Trophoblast cell (in vitro differentiated cells and primary cell): ENCODE measurements around the gene SMIM1.

Experiments
- DNase-seq, 2 donors: peaks; one replicate each; pipeline ENCODE4 v3.0.0-alpha.2; 2016
- H2AFZ ChIP-seq: 2 replicates; pipeline ENCODE4 v1.6.1; 2013; ENCODE audit warnings: low read length, moderate library complexity, mild to moderate bottlenecking; ENCODE audit not compliant: insufficient read depth, poor library complexity
- H2AK5ac ChIP-seq: 2 replicates; pipeline ENCODE4 v1.6.1; 2013; ENCODE audit warnings: mild to moderate bottlenecking, low read length
- H2BK120ac ChIP-seq: 2 replicates; pipeline ENCODE4 v1.6.1; 2013; ENCODE audit warnings: low read length, mild to moderate bottlenecking, moderate library complexity; ENCODE audit not compliant: insufficient read depth, poor library complexity
- H2BK12ac ChIP-seq: 2 replicates; pipeline ENCODE4 v1.6.1; 2013; ENCODE audit warnings: mild to moderate bottlenecking, low read length, moderate library complexity
- H2BK5ac ChIP-seq: 2 replicates; pipeline ENCODE4 v1.6.1; 2013; ENCODE audit warnings: low read length, low read depth, moderate library complexity, mild to moderate bottlenecking; ENCODE audit not compliant: poor library complexity
- H3K14ac ChIP-seq: 2 replicates; pipeline ENCODE4 v1.6.1; 2013; ENCODE audit warnings: mild to moderate bottlenecking, low read length
- H3K18ac ChIP-seq: 2 replicates; pipeline ENCODE4 v1.6.1; 2013; ENCODE audit warnings: mild to moderate bottlenecking, low read length
- H3K23ac ChIP-seq: 2 replicates; pipeline ENCODE4 v1.6.1; 2013; ENCODE audit warnings: low read length
- H3K27ac ChIP-seq: 2 replicates; pipeline ENCODE4 v1.5.1; 2013; ENCODE audit warnings: low read depth, mild to moderate bottlenecking, inconsistent platforms, low read length, moderate library complexity
- H3K27me3 ChIP-seq: 2 replicates; pipeline ENCODE4 v1.6.1; 2013; ENCODE audit warnings: inconsistent platforms, mild to moderate bottlenecking, low read length, moderate library complexity; ENCODE audit not compliant: insufficient read depth
- H3K36me3 ChIP-seq, 2 experiments: 1 replicate in 1 of 2; 2 replicates in 1 of 2; pipeline ENCODE4 v1.6.1; 2013; ENCODE audit warnings: low read length in 2 of 2, mild to moderate bottlenecking in 2 of 2, moderate library complexity in 1 of 2; ENCODE audit not compliant: insufficient read depth in 2 of 2, control insufficient read depth in 1 of 2
- H3K4ac ChIP-seq: 2 replicates; pipeline ENCODE4 v1.6.1; 2013; ENCODE audit warnings: low read depth, mild to moderate bottlenecking, low read length, moderate library complexity
- H3K4me1 ChIP-seq, 2 experiments: 1 replicate in 1 of 2; 2 replicates in 1 of 2; pipeline ENCODE4 v1.6.1; 2013; ENCODE audit warnings: low read length in 2 of 2, mild to moderate bottlenecking in 2 of 2, moderate library complexity in 1 of 2; ENCODE audit not compliant: insufficient read depth in 2 of 2, control insufficient read depth in 1 of 2
- H3K4me2 ChIP-seq: 2 replicates; pipeline ENCODE4 v1.6.1; 2013; ENCODE audit warnings: inconsistent platforms, mild to moderate bottlenecking, low read length, moderate library complexity
- H3K4me3 ChIP-seq: 2 replicates; pipeline ENCODE4 v1.5.1; 2013; ENCODE audit warnings: mild to moderate bottlenecking, low read depth, low read length, inconsistent platforms
- H3K79me1 ChIP-seq: one replicate; pipeline ENCODE4 v1.6.1; 2013; ENCODE audit warnings: low read length
- H3K79me2 ChIP-seq: 2 replicates; pipeline ENCODE4 v1.6.1; 2013; ENCODE audit warnings: low read length, mild to moderate bottlenecking; ENCODE audit not compliant: control insufficient read depth, insufficient read depth, poor library complexity
- H3K9ac ChIP-seq: 2 replicates; pipeline ENCODE4 v1.6.1; 2013; ENCODE audit warnings: mild to moderate bottlenecking, low read length
- H3K9me3 ChIP-seq: 2 replicates; pipeline ENCODE4 v1.6.1; 2013; ENCODE audit warnings: low read depth, mild to moderate bottlenecking, control low read depth, inconsistent platforms, low read length; ENCODE audit not compliant: insufficient read depth
- H4K12ac ChIP-seq: 2 replicates; pipeline ENCODE4 v1.6.1; 2013; ENCODE audit warnings: low read depth, mild to moderate bottlenecking, low read length, moderate library complexity
- H4K8ac ChIP-seq: 2 replicates; pipeline ENCODE4 v1.6.1; 2013; ENCODE audit warnings: low read depth, mild to moderate bottlenecking, low read length, moderate library complexity
- H4K91ac ChIP-seq: one replicate; pipeline ENCODE4 v1.6.1; 2013; ENCODE audit warnings: low read depth, mild to moderate bottlenecking, low read length, moderate library complexity
- WGBS: extraction: QIAGEN DNeasy Blood & Tissue Kit; methylation state at CpG from one replicate; pipeline ENCODE4 v1.1.7; 2013; ENCODE audit warnings: missing lambda C conversion rate; ENCODE audit not compliant: insufficient read length, insufficient coverage; ENCODE audit errors: extremely low coverage; 5-methylcytosine and 5-hydroxymethylcytosine counted together

SMIM1 gene

GRCh38 chr1:3743826-3744225, 28.7 kb upstream of the SMIM1 start:
- WGBS, result no CpG with 5 or more reads among the region's 12 CpGs
- Histone ChIP-seq H3K4me1 (peaks cover 3 to 9% of the 10 kb centered on the region in 2 experiments), H2BK120ac (no peak overlapping the region), H2AK5ac (no peak overlapping the region), H3K4me3 (no peak overlapping the region), H3K9ac (no peak overlapping the region), H4K8ac (no peak overlapping the region), H3K4ac (no peak overlapping the region), H3K36me3 (peaks cover 27 to 29% of the 10 kb centered on the region in 2 experiments), H3K27me3 (no peaks in the 10 kb centered on the region), H3K79me1 (no peaks in the 10 kb centered on the region), H3K18ac (no peak overlapping the region), H4K12ac (no peak overlapping the region), H2BK12ac (no peak overlapping the region), H3K23ac (no peak overlapping the region), H3K14ac (no peak overlapping the region), H3K4me2 (no peak overlapping the region), H3K79me2 (peaks cover 3% of the 10 kb centered on the region), H3K9me3 (peaks cover 4% of the 10 kb centered on the region), H3K27ac (no peak overlapping the region), H2AFZ (no peak overlapping the region), H2BK5ac (no peak overlapping the region), H4K91ac (no peak overlapping the region)
- no peak for DNase-seq

- Histone ChIP-seq H2BK120ac (no peak overlapping the region), H3K18ac (no peak overlapping the region), H3K4me1 (peaks cover 3 to 9% of the 10 kb centered on the region in 2 experiments), H2BK12ac (no peak overlapping the region), H3K4me2 (no peak overlapping the region), H2AFZ (no peak overlapping the region), H3K4me3 (no peak overlapping the region), H4K12ac (no peak overlapping the region), H3K23ac (no peak overlapping the region), H3K27ac (no peak overlapping the region), H3K27me3 (no peaks in the 10 kb centered on the region), H3K79me1 (no peaks in the 10 kb centered on the region), H3K79me2 (peaks cover 3% of the 10 kb centered on the region), H3K9me3 (peaks cover 5% of the 10 kb centered on the region), H3K14ac (no peak overlapping the region), H3K36me3 (peaks cover 23 to 24% of the 10 kb centered on the region in 2 experiments), H3K4ac (no peak overlapping the region), H4K91ac (no peak overlapping the region), H3K9ac (no peak overlapping the region), H2AK5ac (no peak overlapping the region), H2BK5ac (no peak overlapping the region), H4K8ac (no peak overlapping the region)
- WGBS, result no CpG with 5 or more reads among the region's 10 CpGs
- no peak for DNase-seq
Measured at GRCh38 chr1:3744646-3745045, 27.9 kb upstream of the SMIM1 start.

GRCh38 chr1:3745071-3745470, 27.5 kb upstream of the SMIM1 start:
- H2AK5ac ChIP-seq, result no peak overlapping the region
- H3K4ac ChIP-seq, result no peak overlapping the region
- H3K27me3 ChIP-seq, result no peaks in the 10 kb centered on the region
- no peak overlapping the region for H4K8ac ChIP-seq
- H2BK120ac ChIP-seq, result no peak overlapping the region
- no peak overlapping the region for H4K91ac ChIP-seq
- no CpG with 5 or more reads among the region's 12 CpGs for WGBS
- H3K4me3 ChIP-seq, result no peak overlapping the region
- H3K18ac ChIP-seq, result no peak overlapping the region
- peaks cover 3 to 9% of the 10 kb centered on the region in 2 experiments for H3K4me1 ChIP-seq
- DNase-seq, result no peak
- H3K79me1 ChIP-seq, result no peaks in the 10 kb centered on the region
- H3K4me2 ChIP-seq, result no peak overlapping the region
- no peak overlapping the region for H2BK12ac ChIP-seq
- peaks cover 19 to 20% of the 10 kb centered on the region in 2 experiments for H3K36me3 ChIP-seq
- no peak overlapping the region for H3K27ac ChIP-seq
- no peak overlapping the region for H3K23ac ChIP-seq
- no peak overlapping the region for H3K9ac ChIP-seq
- no peak overlapping the region for H3K14ac ChIP-seq
- H2BK5ac ChIP-seq, result no peak overlapping the region
- peaks cover 5% of the 10 kb centered on the region for H3K9me3 ChIP-seq
- H2AFZ ChIP-seq, result no peak overlapping the region
- peaks cover 3% of the 10 kb centered on the region for H3K79me2 ChIP-seq
- H4K12ac ChIP-seq, result no peak overlapping the region

GRCh38 chr1:3745590-3746381, 26.8 kb upstream of the SMIM1 start:
- H3K4me2 ChIP-seq, result peak overlapping the region; percentile 95

More at GRCh38 chr1:3745590-3746381, 26.8 kb upstream of the SMIM1 start:
- DNase-seq, result no peak
- H3K14ac ChIP-seq, result no peak overlapping the region
- H3K4me1 ChIP-seq, result peaks cover 3 to 9% of the 10 kb centered on the region in 2 experiments
- no peak overlapping the region for H2BK5ac ChIP-seq
- H3K27me3 ChIP-seq, result no peaks in the 10 kb centered on the region
- H4K8ac ChIP-seq, result no peak overlapping the region
- no peak overlapping the region for H2BK12ac ChIP-seq
- no CpG with 5 or more reads among the region's 25 CpGs for WGBS
- H4K91ac ChIP-seq, result no peak overlapping the region
- H3K36me3 ChIP-seq, result peaks cover 18 to 19% of the 10 kb centered on the region in 2 experiments
- H3K4me3 ChIP-seq, result no peak overlapping the region
- no peak overlapping the region for H2BK120ac ChIP-seq
- H3K9ac ChIP-seq, result no peak overlapping the region
- H3K23ac ChIP-seq, result no peak overlapping the region
- peaks cover 5% of the 10 kb centered on the region for H3K9me3 ChIP-seq
- H2AK5ac ChIP-seq, result no peak overlapping the region
- H2AFZ ChIP-seq, result no peak overlapping the region
- no peak overlapping the region for H3K4ac ChIP-seq
- H3K27ac ChIP-seq, result no peak overlapping the region
- peaks cover 3% of the 10 kb centered on the region for H3K79me2 ChIP-seq
- no peaks in the 10 kb centered on the region for H3K79me1 ChIP-seq
- H3K18ac ChIP-seq, result no peak overlapping the region
- H4K12ac ChIP-seq, result no peak overlapping the region
